HL-60 (cell line): ENCODE measurements around the gene FAAP20.

Experiments used
- GABPA ChIP-seq: IDR thresholded peaks from 2 replicates; pipeline ENCODE4 v1.6.1; 2012; ENCODE audit warnings: low read depth
- POLR2AphosphoS5 ChIP-seq: IDR thresholded peaks from 2 replicates; pipeline ENCODE4 v1.6.1; 2012; ENCODE audit warnings: low read depth
- TF ChIP-seq, protein P1 (sequence below): IDR thresholded peaks from one replicate; pipeline ENCODE4 v1.5.1; 2011; ENCODE audit warnings: low read length, control low read depth, inconsistent platforms; ENCODE audit not compliant: insufficient read depth
- TF ChIP-seq, protein P2 (sequence below): IDR thresholded peaks from 2 replicates; pipeline ENCODE4 v1.6.1; 2012; ENCODE audit warnings: low read depth; ENCODE audit not compliant: insufficient replicate concordance

DNA sequence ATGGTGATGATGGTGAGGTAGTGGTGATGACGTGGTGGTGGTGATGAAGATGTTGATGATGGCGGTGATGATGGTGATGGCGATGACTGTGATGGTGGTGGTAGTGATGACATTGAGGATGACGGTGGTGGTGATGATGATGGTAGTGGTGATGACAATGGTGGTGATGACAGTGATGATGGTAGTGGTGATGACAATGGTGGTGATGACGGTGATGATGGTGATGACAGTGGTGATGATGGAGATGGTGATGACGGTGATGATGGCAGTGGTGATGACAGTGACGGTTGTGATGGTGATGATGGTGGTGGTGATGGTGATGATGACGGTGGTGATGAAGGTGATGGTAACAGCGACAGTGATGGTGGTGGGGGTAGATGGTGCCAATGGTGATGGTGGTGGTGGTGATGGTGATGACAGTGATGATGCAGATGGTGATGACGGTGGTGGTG, 39.4 kb downstream of the FAAP20 start:
- TF ChIP-seq, protein P1, sequence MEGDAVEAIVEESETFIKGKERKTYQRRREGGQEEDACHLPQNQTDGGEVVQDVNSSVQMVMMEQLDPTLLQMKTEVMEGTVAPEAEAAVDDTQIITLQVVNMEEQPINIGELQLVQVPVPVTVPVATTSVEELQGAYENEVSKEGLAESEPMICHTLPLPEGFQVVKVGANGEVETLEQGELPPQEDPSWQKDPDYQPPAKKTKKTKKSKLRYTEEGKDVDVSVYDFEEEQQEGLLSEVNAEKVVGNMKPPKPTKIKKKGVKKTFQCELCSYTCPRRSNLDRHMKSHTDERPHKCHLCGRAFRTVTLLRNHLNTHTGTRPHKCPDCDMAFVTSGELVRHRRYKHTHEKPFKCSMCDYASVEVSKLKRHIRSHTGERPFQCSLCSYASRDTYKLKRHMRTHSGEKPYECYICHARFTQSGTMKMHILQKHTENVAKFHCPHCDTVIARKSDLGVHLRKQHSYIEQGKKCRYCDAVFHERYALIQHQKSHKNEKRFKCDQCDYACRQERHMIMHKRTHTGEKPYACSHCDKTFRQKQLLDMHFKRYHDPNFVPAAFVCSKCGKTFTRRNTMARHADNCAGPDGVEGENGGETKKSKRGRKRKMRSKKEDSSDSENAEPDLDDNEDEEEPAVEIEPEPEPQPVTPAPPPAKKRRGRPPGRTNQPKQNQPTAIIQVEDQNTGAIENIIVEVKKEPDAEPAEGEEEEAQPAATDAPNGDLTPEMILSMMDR, result no peak
- TF ChIP-seq POLR2AphosphoS5 (no peak), GABPA (no peak)
- TF ChIP-seq, protein P2, sequence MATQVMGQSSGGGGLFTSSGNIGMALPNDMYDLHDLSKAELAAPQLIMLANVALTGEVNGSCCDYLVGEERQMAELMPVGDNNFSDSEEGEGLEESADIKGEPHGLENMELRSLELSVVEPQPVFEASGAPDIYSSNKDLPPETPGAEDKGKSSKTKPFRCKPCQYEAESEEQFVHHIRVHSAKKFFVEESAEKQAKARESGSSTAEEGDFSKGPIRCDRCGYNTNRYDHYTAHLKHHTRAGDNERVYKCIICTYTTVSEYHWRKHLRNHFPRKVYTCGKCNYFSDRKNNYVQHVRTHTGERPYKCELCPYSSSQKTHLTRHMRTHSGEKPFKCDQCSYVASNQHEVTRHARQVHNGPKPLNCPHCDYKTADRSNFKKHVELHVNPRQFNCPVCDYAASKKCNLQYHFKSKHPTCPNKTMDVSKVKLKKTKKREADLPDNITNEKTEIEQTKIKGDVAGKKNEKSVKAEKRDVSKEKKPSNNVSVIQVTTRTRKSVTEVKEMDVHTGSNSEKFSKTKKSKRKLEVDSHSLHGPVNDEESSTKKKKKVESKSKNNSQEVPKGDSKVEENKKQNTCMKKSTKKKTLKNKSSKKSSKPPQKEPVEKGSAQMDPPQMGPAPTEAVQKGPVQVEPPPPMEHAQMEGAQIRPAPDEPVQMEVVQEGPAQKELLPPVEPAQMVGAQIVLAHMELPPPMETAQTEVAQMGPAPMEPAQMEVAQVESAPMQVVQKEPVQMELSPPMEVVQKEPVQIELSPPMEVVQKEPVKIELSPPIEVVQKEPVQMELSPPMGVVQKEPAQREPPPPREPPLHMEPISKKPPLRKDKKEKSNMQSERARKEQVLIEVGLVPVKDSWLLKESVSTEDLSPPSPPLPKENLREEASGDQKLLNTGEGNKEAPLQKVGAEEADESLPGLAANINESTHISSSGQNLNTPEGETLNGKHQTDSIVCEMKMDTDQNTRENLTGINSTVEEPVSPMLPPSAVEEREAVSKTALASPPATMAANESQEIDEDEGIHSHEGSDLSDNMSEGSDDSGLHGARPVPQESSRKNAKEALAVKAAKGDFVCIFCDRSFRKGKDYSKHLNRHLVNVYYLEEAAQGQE, result no peak
